Keratinocyte (primary cell): Measurements from ENCODE around the gene RFC2. TPM values are rescaled to one million over a fixed set of nuclear protein-coding genes. Genes with fewer than 3 reads are reported as not detected.

ENCODE experiments used
- DNase-seq: peaks from one replicate; pipeline ENCODE4 v3.0.0-alpha.2; 2011; ENCODE audit warnings: low read depth, missing footprints, low spot score
- FAIRE-seq: peaks from 2 replicates; lab custom pipeline; 2011; peaks lifted over from hg19 to GRCh38; lab: Jason Lieb, UNC
- H2AFZ ChIP-seq: 2 replicates; pipeline ENCODE4 v1.6.0; 2012; ENCODE audit warnings: low read length, control low read depth, inconsistent platforms; ENCODE audit not compliant: control insufficient read depth
- H3K27ac ChIP-seq: 2 replicates; pipeline ENCODE4 v1.5.1; 2011; ENCODE audit warnings: low read length; ENCODE audit not compliant: control insufficient read depth, insufficient read depth
- H3K27me3 ChIP-seq: 3 replicates; pipeline ENCODE4 v1.6.0; 2011; ENCODE audit warnings: low read length; ENCODE audit not compliant: control insufficient read depth, insufficient read depth; ENCODE audit errors: extremely low read depth
- H3K36me3 ChIP-seq, 2 experiments: 2 replicates in 1 of 2; 3 replicates in 1 of 2; pipeline ENCODE4 v1.5.1; 2011; ENCODE audit warnings: low read length in 2 of 2, mild to moderate bottlenecking in 1 of 2; ENCODE audit not compliant: control insufficient read depth in 2 of 2, insufficient read depth in 2 of 2; ENCODE audit errors: extremely low read depth in 1 of 2
- H3K4me1 ChIP-seq: 3 replicates; pipeline ENCODE4 v1.5.1; 2011; ENCODE audit warnings: low read length; ENCODE audit not compliant: control insufficient read depth, insufficient read depth; ENCODE audit errors: extremely low read depth
- H3K4me2 ChIP-seq: 3 replicates; pipeline ENCODE4 v1.6.0; 2011; ENCODE audit warnings: low read depth, low read length; ENCODE audit not compliant: control insufficient read depth, insufficient read depth; ENCODE audit errors: extremely low read depth
- H3K4me3 ChIP-seq, 3 experiments: fragments of 200-600 bp in 1 of 3; sonication (generic) in 1 of 3; 2 replicates in 2 of 3; 3 replicates in 1 of 3; pipeline ENCODE4 v1.5.1; 2011 to 2016; ENCODE audit warnings: low read length in 3 of 3, mild to moderate bottlenecking in 3 of 3, control low read depth in 2 of 3, inconsistent platforms in 1 of 3, low read depth in 1 of 3, mixed read lengths in 1 of 3, mixed run types in 1 of 3, moderate library complexity in 1 of 3; ENCODE audit not compliant: control insufficient read depth in 2 of 3, insufficient read depth in 2 of 3; ENCODE audit errors: extremely low read depth in 1 of 3
- H3K79me2 ChIP-seq: 2 replicates; pipeline ENCODE4 v1.6.0; 2012; ENCODE audit warnings: low read length; ENCODE audit not compliant: control insufficient read depth, insufficient read depth
- H3K9ac ChIP-seq: 3 replicates; pipeline ENCODE4 v1.6.0; 2011; ENCODE audit warnings: low read length; ENCODE audit not compliant: control insufficient read depth, insufficient read depth; ENCODE audit errors: extremely low read depth
- H3K9me1 ChIP-seq: 3 replicates; pipeline ENCODE4 v1.6.0; 2011; ENCODE audit warnings: low read length; ENCODE audit not compliant: control insufficient read depth, insufficient read depth; ENCODE audit errors: extremely low read depth
- H3K9me3 ChIP-seq: 2 replicates; pipeline ENCODE4 v1.5.1; 2012; ENCODE audit warnings: low read depth, low read length; ENCODE audit not compliant: control insufficient read depth
- H4K20me1 ChIP-seq: 3 replicates; pipeline ENCODE4 v1.6.0; 2011; ENCODE audit warnings: low read length; ENCODE audit not compliant: control insufficient read depth, insufficient read depth; ENCODE audit errors: extremely low read depth
- CTCF ChIP-seq, 3 experiments: IDR thresholded peaks in 1 of 3; conservative IDR thresholded peaks in 1 of 3; optimal IDR thresholded peaks in 1 of 3; 2 replicates in 2 of 3; 3 replicates in 1 of 3; pipeline versions ENCODE3 to v1.5.1; 2011; ENCODE audit warnings: low read length in 3 of 3, mild to moderate bottlenecking in 3 of 3, moderate library complexity in 2 of 3, control low read depth in 1 of 3, inconsistent platforms in 1 of 3; ENCODE audit not compliant: insufficient read depth in 2 of 3; ENCODE audit errors: extremely low read depth in 1 of 3
- EZH2 ChIP-seq: IDR thresholded peaks from one replicate; pipeline ENCODE4 v1.6.1; 2012; ENCODE audit warnings: inconsistent platforms, mild to moderate bottlenecking, low read length, moderate library complexity
- dilution Hi-C: fragments of 300-500 bp; cut with MboI; formaldehyde crosslinking; loops from one replicate; pipeline ENCODE4 v1.7.0; 2020; ENCODE audit warnings: low sequenced_read_pairs; ENCODE audit not compliant: extremely low pct_ligation_motif_present
- polyA plus RNA-seq, 5 experiments: library from polyadenylated mRNA; depleted of rRNA in 3 of 5; stranded (reverse) in 3 of 5; stranded (forward) in 1 of 5; unstranded in 1 of 5; fragments of >200 nt; gene quantifications; 1 replicate in 1 of 5; 2 replicates in 3 of 5; 3 replicates in 1 of 5; pipeline versions ENCODE4 v1.2.1 to v1.2.3, GENCODE V29; 2011 to 2012; ENCODE audit warnings: missing spikeins in 2 of 5, low read depth in 1 of 5, low replicate concordance in 1 of 5

RFC2 gene
- polyA plus RNA-seq, 1 donor (not counting 4 experiments of a cell fraction or from before 2014, with no cell fraction given) = 24.7 TPM

- DNase-seq (no peak), FAIRE-seq (no peak)
- Histone ChIP-seq H3K27ac (no peak overlapping the region), H3K4me1 (no peaks in the 10 kb centered on the region), H3K36me3 (peaks cover 6 to 35% of the 10 kb centered on the region in 2 experiments), H2AFZ (no peak overlapping the region), H3K9me1 (no peaks in the 10 kb centered on the region), H3K79me2 (no peaks in the 10 kb centered on the region), H3K4me3 (no peak overlapping the region), H3K9ac (no peak overlapping the region), H4K20me1 (no peaks in the 10 kb centered on the region), H3K9me3 (no peaks in the 10 kb centered on the region), H3K27me3 (no peaks in the 10 kb centered on the region), H3K4me2 (no peak overlapping the region)
- TF ChIP-seq EZH2 (no peak), CTCF (optimal IDR thresholded peaks at IDR 0.05 in 1 of 3, IDR thresholded peaks at IDR 0.05 in 1 of 3, conservative IDR thresholded peaks at IDR 0.05 in 1 of 3; ENCODE audit: extremely low read depth in 1 of 3, insufficient read depth in 2 of 3, low read length in 3 of 3) (no peak)
- dilution Hi-C loops = no loop called here
Observed at GRCh38 chr7:74236284-74236683, 17.9 kb downstream of the RFC2 start.

GRCh38 chr7:74235518-74236268 lies 18.5 kb downstream of the RFC2 start:
- no peak for DNase-seq
- no peak overlapping the region for H3K27ac ChIP-seq

More at GRCh38 chr7:74235518-74236268, 18.5 kb downstream of the RFC2 start:
- FAIRE-seq = no peak
- H3K9ac ChIP-seq = no peak overlapping the region
- H3K4me2 ChIP-seq = no peak overlapping the region
- H3K4me1 ChIP-seq = no peaks in the 10 kb centered on the region
- no peak for TF ChIP-seq EZH2
- TF ChIP-seq CTCF (optimal IDR thresholded peaks at IDR 0.05 in 1 of 3, IDR thresholded peaks at IDR 0.05 in 1 of 3, conservative IDR thresholded peaks at IDR 0.05 in 1 of 3; ENCODE audit: extremely low read depth in 1 of 3, insufficient read depth in 2 of 3, low read length in 3 of 3) = no peak
- H3K4me3 ChIP-seq = no peak overlapping the region
- dilution Hi-C loops = no loop called here
- H3K9me1 ChIP-seq = no peaks in the 10 kb centered on the region
- H3K79me2 ChIP-seq = no peaks in the 10 kb centered on the region
- H3K9me3 ChIP-seq = no peaks in the 10 kb centered on the region
- peaks cover 6 to 32% of the 10 kb centered on the region in 2 experiments for H3K36me3 ChIP-seq
- H2AFZ ChIP-seq = no peak overlapping the region
- H4K20me1 ChIP-seq = no peaks in the 10 kb centered on the region
- H3K27me3 ChIP-seq = no peaks in the 10 kb centered on the region
